DMS153 treated with DMSO at 0.1 percent for 48 hours (cell line): Measurements from ENCODE around the gene CREG2.
"Not testable (repeated sequence)": the region's sequence is repeated elsewhere in the genome, so short reads cannot be mapped to it uniquely, and the experiment has no call there.

Source experiments
- DNase-seq: peaks from one replicate; lab custom pipeline; 2025; ENCODE audit not compliant: unreplicated experiment; lab: John Stamatoyannopoulos, UW

CREG2 gene

DNA sequence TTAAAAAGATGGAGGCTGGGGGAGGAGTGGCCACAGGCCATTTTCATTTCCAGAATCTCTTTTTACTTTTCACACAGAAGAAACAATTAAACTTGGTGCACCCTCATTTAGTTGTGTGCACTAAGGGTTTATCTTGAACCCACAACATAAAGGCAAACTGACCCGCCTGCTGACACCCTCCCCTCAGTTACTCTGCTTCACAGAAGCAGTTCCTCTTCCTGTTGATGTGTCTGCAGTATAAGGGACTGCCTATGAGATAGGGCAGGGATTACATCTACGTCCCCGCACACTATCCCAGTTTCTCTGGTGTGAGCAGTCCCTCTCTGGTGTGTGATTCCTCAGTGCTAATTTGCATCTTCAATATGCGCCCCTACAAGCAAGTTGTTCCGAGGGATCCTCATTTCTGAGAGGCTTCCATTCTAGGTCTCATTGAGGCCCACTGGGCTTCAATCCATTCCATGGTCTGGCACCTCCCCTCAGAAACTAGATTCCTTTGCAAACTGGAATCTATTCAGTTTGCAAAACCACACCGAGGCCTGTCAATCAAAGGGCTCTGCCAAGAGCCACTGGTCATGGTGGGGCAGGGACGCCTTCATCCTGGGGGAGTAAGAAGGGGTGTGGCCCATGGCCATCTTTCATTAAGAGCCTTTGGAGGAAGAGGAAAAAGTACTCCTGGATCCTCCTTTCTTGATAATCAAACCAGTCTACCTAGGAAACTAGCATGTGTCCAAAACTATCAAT, 12.3 kb downstream of the CREG2 start:
- DNase-seq: no peak

- DNase-seq: no peak
Observed at GRCh38 chr2:101372792-101373191, 14.5 kb downstream of the CREG2 start.

- no peak for DNase-seq
Observed at GRCh38 chr2:101371636-101372035, 15.7 kb downstream of the CREG2 start.

- no peak for DNase-seq
Observed at GRCh38 chr2:101369100-101369499, 18.2 kb downstream of the CREG2 start.

GRCh38 chr2:101368376-101368775, 18.9 kb downstream of the CREG2 start:
- no peak for DNase-seq

DNA sequence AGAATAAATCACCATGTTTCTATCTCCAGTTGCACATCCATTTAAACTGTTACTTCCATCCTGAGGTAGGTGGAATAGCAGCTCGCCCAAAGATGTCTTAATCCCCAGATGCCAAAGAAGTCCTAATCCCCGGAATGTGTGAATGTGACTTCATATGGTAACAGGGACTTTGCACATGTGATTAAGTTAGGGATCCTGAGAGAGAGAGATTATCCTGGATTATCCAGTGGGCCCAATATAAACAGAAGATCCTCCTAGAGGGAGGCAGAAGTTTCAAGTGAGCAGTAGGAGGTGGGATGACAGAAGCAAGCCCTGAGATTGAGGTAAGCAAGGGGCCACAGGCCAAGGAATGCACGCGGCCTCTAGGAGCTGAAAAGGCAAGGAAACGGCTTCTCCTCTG, 19.8 kb downstream of the CREG2 start:
- no peak for DNase-seq

GRCh38 chr2:101364878-101365277, 22.4 kb downstream of the CREG2 start:
- no peak for DNase-seq

DNA sequence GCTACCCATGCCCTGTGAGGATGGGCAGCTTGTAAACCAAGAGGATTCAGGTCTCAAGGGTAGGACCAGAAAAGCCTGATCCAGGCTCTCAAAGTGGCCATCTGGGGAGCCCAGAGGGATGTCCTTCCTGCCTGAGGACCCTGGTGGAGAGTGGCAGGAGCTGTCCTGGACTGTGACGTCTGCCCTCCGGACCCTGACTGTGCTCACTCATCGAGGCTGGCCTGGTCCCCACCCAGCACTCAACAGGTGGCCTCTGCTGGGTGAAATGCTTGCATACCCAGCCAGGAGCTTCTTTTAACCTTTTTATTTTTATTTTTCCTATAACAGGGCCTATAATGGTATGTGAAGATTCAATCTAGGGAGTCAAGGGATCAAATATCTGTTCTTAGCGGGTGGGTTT, 24.5 kb downstream of the CREG2 start:
- no peak for DNase-seq

GRCh38 chr2:101362316-101362715, 25.0 kb downstream of the CREG2 start:
- DNase-seq: no peak

DNA sequence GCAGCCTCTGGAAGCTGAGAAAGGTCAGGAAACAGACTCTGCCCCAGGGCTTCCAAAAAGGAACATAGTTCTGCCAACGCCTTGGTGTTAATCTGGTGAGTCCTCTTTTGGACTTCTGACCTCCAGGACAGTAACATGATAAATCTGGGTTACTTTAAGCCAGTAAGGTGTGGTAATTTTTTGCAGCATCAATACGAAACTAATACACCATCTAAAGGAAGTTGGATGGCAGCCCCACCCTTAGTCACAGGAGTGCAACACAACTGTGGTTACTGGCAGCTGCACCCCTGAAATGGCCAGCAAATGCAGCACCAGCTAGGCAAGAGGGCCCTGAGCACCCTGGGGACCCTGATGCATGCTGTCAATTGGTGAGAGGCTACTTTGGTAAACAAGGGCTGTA, 25.8 kb downstream of the CREG2 start:
- no peak for DNase-seq

- no peak for DNase-seq
Observed at GRCh38 chr2:101361121-101361520, 26.2 kb downstream of the CREG2 start.

DNA sequence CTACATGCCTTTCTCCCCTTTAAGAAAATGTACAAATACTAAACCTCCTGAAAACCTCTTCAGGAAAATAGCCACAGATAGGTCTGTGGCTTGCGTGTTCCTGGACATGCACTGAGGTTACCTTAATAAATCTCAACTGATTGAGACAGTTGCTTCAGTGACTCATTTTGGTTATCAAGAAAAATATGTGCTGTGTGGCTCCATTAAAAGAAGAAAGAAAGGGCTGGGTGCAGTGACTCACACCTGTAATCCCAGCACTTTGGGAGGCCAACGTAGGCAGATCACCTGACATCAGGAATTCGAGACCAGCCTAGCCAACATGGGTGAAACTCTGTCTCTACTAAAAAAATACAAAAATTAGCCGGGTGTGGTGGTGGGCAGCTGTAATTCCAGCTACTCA, 27.1 kb downstream of the CREG2 start:
- DNase-seq: no peak

GRCh38 chr2:101359410-101359954, 27.8 kb downstream of the CREG2 start:
- DNase-seq: no peak

- DNase-seq: no peak
Observed at GRCh38 chr2:101357376-101357775, 29.9 kb downstream of the CREG2 start.

GRCh38 chr2:101356521-101356920, 30.8 kb downstream of the CREG2 start:
- no peak for DNase-seq

DNA sequence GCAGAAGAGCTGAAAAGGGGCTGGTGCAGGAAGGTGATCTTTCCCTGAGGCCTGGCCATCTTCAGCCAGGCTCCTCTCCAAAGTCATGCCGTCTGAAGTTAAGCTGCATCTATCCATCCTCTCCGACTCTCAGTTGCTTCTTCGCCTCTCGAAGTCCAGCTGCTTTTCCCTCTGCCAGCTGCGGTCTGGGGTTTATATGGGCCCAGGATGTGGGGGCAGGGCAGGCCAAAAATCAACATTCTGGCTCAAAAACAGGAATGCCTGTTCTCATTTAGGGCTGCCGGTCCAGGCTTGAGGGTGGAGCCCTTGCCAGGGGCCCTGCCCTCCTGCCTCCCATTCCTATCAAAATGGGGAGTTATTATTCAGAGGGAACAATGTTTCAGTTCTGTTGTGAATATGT, 31.2 kb downstream of the CREG2 start:
- no peak for DNase-seq

DNA sequence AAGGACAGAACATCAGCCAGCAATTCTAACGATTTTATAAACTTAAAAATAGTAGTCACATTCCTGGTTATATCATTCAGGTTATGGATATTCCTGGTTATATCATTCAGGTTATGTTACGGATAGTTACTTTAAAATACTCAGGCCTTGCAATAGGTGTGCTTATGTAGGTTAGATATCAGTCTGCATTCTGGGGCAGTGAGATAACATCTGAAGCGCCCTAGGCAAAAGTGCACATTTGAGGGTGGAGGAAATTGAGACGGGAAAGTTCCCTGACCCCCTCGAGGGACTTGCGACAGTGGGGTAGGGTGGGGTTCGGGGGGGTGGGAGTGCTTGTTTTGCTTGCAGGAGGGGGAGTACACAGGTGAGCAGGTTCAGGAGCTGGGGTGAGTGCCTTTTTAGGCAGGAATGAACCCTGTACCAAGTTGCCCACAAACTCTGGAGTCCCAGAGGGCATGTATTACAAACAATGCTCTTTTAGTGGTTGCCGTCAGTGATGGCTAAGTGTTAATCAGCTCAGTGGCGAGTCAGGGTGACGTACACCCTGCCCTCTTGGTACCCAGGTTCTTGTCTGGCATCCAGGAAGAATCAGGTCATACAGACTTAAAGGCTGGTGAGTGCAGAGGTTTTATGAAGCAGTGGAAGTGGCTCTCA, 31.8 kb downstream of the CREG2 start:
- DNase-seq: no peak

DNA sequence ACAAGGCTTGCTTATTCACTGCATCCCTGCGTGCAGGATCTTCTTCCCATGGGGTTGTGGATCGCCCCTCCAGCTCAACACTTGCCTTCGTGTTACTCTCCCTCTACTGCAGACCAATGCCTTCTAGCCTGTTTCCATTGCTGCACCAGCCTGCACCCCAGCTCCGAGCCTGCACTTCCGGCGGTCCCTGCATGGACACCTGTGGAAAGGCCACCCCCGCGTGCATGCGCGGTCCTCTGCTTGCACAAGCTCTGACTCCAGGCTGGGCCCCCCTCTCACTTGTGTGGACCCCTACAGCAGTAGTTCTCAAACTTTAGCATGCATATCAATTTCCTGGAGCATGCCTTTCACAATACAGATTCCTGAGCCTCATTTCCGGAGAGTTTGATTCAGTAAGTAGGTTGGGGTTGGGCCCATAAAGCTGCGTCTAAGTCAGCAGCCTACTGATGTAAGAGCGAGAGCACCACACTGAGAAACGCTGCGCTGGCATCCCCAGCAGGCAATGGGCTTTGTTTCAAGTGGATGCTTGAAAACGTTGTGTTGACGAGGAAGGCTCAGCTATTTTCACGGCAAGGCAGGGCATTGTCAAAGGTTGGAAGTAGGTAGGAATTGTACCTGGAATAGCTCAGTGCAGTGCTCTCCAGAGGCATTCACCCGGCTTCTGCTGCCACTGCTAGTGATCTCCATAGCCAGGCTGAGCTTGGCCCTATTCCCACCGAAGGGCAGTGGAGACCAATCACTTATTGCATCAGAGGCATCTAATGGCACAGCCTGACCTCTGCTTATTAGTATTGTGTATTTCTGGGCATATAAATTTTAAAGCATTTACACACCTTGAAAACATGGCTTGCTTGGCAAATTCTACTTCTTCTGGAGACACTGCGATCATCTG, 32.6 kb downstream of the CREG2 start:
- no peak for DNase-seq

DNA sequence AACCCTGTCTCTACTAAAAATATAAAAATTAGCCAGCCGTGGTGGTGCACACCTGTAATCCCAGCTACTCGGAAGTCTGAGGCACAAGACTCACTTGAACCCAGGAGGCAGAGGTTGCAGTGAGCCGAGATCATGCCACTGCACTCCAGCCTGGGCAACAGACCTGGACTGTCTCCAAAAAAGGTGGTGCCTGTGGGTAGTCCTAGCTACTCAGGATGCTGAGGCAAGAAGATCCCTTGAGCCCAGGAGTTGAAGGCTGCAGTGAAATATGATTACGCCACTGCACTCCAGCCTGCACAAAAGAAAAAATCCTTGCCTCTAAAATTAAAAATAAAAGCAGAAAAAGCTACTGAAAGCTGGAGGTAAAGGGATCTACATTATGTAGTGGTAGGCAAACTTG, 34.7 kb downstream of the CREG2 start:
- DNase-seq: not testable (repeated sequence)

GRCh38 chr2:101351207-101351606, 36.1 kb downstream of the CREG2 start:
- no peak for DNase-seq

- DNase-seq: no peak
Observed at GRCh38 chr2:101349893-101350662, 37.2 kb downstream of the CREG2 start.
